IPS-18c (cell line): ENCODE measurements around the gene NCLN.
"Not testable (repeated sequence)": the region's sequence is repeated elsewhere in the genome, so short reads cannot be mapped to it uniquely, and the experiment has no call there.

Experiments used
- H3K4me3 ChIP-seq: 2 replicates; pipeline ENCODE4 v1.7.0; 2013; ENCODE audit warnings: low read depth, mild to moderate bottlenecking, low read length, moderate library complexity; ENCODE audit not compliant: insufficient read depth
- H3K9me3 ChIP-seq: one replicate; pipeline ENCODE4 v1.6.1; 2013; ENCODE audit warnings: mild to moderate bottlenecking, low read length, moderate library complexity; ENCODE audit not compliant: control insufficient read depth, insufficient read depth

NCLN gene

DNA sequence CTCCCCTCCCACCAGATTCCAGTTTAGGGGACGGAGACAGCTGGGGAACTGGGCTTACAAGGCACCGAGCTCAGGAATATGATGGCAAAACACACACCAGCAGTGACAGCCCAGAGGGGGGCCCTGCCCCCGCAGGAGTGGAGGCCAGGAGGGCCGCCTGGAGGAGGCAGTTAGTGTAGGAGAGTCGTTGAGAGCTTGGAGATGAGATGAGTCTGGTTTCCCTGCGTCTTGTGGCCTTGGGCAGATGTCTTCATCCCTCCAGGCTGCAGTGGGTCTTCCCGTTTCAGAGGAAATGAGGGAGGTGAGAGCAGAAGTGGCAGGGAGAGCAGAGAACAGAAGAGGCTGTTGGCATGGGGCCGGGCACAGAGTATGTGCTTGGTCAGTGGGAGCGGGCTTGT lies 43.6 kb downstream of the NCLN start:
- no peaks in the 10 kb centered on the region for H3K9me3 ChIP-seq
- H3K4me3 ChIP-seq, result no peak overlapping the region

DNA sequence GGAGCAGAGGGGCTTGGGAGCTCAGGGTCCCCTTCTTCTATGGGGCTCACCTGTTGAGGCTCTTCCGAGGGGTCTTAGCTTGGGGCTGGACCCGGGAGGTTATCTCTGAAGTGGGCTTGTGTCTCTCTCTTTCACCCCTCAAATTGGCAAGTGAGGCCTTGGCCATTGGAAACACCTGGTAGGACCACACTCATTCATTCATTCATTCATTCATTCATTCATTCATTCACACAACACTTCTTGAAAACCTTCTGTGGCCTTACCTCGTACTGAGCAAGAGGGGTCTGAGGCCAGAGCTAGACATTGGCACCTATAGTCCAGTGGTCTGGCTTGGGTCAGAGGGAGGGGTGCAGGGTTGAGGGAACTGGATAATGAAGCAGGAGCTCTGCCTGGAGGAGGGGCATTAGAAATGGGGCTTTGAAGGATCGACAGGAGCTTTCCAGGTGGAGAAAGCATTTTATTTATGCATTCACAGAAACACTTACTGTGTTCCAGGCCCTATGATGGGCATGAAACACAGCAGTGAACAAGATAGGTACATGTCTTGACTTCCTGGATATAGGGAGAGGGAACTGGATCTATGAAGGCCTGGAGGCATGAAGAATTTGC lies 44.3 kb downstream of the NCLN start:
- H3K9me3 ChIP-seq, result no peaks in the 10 kb centered on the region
- no peak overlapping the region for H3K4me3 ChIP-seq

DNA sequence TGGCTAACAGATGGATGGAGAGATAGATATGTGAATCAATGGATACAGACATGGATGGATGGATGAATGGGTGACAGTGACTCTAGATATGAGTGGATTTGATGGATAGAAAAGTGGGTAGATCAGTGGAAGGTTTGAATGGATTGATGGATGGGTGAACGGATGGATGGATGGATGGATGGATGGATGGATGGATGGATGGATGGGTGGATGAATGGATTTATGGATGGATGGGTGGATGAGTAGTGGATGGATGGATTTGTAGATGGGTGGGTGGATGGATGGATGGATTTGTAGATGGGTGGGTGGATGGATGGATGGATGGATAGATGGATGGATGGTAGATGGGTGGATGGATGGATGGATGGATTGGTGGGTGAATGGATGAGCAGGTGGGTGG lies 45.6 kb downstream of the NCLN start:
- no peaks in the 10 kb centered on the region for H3K9me3 ChIP-seq
- H3K4me3 ChIP-seq, result no peak overlapping the region

DNA sequence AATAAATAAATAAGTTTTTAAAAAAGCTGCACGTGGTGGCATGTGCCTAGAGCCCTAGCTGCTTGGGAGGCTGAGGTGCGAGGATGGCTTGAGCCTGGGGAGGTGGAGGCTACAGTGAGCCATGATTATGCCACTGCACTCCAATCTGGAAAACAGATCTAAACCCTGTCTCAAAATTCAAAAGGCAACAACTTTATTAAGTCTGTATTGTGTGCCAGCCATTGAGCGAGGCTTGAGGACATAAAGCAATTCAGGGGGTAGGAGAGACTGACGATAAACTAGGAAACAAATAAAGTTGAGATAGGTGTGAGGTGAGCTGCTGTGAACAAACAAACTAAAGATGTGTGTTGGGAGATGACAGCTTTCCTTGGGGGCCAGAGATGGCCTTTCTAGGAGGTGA lies 47.4 kb downstream of the NCLN start:
- Histone ChIP-seq H3K4me3 (no peak overlapping the region), H3K9me3 (no peaks in the 10 kb centered on the region)

DNA sequence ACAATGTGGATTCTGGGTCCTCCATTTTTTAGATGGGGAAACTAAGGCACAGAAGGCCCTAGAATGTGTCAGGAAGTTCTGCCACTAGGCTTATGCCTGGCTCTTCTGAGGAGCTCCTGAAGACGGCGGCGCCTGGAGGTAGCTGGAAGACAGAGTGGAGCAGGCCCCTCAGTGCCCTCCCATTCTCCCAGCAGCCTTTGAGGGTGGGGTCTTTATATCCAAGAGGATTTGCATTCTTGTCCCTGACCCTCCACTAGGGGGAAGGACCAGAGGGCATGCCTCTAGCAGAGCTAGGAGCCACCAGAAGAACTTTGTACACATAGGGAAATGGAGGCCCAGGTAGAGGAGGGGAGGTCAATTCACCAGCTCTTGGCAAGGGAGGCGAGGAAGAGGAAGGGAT lies 48.1 kb downstream of the NCLN start:
- no peaks in the 10 kb centered on the region for H3K9me3 ChIP-seq

DNA sequence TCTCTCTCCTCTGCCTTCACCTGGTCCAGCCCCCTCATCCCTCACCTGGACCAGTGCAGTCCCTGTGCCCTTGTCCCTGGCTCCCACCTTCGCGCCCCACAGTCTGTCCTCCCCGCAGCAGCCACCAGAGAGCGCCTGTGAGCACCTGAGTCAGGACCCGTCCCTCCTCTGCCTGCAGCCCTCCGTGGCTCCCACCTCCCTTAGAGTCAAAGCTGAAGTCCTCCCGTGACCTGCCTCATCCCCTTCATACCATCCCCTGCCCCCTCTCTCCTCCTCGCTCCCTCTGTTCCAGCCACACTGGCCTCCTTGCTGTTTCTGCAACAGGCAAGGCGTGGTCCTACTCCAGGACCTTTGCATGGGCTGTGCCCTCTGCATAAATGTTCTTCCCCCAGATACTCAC lies 49.1 kb downstream of the NCLN start:
- H3K9me3 ChIP-seq, result no peaks in the 10 kb centered on the region

More for the DNA sequence above, 48.1 kb downstream of the NCLN start:
- no peak overlapping the region for H3K4me3 ChIP-seq

DNA sequence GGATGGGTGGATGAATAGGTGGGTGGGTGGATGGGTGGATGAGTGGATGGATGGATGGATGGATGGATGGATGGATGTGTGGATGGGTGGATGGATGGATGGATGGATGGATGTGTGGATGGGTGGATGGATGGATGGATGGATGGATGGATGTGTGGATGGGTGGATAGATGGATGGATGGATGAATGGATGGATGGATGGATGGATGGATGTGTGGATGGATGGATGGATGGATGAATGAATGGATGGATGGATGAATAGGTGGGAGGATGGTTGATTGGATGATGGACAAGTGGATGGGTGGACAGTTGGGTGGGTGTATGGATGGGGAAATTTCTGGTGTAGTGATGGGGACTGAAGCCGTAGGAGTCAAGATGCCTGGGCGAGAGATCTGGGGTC lies 49.9 kb downstream of the NCLN start:
- H3K9me3 ChIP-seq, result not testable (repeated sequence)

More for the DNA sequence above, 49.1 kb downstream of the NCLN start:
- no peak overlapping the region for H3K4me3 ChIP-seq

DNA sequence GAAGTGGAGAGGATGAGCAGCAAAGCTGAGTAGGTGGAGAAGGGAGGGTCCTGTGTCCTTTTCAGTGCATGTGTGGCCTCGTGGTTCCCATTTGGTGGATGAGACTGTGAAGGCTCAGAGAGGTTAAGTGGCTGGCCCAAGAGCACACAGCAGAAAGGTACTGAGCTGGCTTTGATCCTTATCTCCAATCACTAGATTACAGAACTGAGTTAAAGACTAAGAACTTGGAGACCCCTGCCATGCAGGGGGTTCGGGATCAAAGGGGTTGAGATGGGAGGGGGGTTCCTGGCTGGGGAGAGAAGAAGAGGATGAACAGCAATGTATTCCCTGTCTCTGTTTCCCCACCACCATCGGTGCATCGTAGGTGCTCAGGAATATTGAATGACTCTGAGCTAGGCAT lies 50.5 kb downstream of the NCLN start:
- no peaks in the 10 kb centered on the region for H3K9me3 ChIP-seq
- no peak overlapping the region for H3K4me3 ChIP-seq

More for the DNA sequence above, 49.9 kb downstream of the NCLN start:
- not testable (repeated sequence) for H3K4me3 ChIP-seq

DNA sequence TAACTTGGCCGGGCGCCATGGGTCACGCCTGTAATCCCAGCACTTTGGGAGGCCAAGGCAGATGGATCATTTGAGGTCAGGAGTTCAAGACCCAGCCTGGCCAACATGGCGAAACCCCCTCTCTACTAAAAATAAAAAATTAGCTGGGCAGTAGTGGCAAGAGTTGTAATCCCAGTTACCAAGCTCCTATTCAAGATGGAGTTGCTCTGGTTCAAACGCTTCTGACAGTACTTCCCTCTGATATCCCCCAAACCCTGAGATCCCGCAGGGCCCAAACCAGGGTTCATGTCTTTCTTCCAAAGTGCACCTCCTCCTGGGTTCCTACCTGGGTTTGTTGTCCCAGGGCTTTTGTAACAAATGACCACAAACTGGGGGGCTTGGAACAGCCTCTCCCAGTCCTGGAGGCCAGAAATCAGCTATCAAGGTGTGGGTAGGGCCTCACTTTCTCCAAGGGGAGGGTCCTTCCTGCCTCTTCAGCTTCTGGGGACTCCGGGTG lies 52.4 kb downstream of the NCLN start:
- Histone ChIP-seq H3K4me3 (no peak overlapping the region), H3K9me3 (no peaks in the 10 kb centered on the region)

DNA sequence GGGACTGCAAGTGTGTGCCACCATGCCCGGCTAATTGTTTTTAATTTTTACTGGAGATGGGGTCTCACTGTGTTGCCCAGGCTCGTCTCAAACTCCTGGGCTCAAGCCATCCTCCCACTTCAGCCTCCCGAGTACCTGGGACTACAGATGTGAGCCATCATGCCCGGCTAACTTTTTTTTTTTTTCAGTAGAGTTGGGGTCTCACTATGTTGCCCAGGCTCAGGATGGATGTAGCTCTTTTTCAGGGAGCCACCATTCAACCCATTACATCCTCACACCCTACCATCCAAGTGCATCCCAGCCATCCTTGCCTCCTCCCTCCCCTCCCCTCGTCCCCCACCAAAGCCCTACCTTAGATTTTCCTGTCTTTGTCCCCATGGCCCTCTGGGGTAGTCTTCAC lies 53.6 kb downstream of the NCLN start:
- no peak overlapping the region for H3K4me3 ChIP-seq
- no peaks in the 10 kb centered on the region for H3K9me3 ChIP-seq

DNA sequence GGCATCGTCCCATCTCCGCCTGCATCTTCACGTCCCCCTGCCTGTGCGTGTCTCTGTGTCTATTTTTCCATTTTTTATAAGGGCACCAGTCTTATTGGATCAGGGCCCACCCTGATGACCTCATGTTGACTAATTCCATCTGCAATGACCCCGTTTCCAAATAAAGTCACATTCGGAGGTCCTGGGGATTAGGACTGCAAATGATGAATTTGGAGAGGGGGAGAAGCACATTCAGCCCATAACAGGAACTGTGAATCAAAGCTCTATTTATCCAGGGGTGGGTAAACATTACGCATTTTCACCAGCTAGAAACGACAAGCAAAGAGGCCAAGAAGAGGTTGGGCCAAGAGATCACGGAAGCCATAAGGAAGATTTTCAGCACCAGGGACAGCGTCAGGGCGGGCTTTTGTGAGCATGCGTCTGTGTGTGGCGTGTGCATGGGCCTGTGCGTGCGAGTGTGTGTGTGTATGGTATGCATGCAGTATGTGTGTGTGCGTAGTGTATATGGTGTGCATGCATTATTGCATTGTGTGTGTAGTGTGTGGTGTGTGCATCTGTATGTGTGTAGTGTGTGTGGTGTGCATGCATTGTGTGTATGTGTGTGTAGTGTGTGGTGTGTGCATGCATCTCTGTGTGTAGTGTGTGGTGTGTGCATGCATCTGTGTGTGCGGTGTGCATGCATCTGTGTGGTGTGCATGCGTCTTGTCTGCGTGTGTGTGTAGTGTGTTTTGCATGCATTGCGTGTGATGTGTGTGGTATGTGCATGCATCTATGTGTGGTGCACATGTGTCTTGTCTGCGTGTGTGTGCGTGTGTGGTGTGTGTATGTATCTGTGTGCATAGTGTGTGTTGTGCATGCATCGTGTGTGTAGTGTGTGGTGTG lies 58.3 kb downstream of the NCLN start:
- no peaks in the 10 kb centered on the region for H3K9me3 ChIP-seq
- no peak overlapping the region for H3K4me3 ChIP-seq

DNA sequence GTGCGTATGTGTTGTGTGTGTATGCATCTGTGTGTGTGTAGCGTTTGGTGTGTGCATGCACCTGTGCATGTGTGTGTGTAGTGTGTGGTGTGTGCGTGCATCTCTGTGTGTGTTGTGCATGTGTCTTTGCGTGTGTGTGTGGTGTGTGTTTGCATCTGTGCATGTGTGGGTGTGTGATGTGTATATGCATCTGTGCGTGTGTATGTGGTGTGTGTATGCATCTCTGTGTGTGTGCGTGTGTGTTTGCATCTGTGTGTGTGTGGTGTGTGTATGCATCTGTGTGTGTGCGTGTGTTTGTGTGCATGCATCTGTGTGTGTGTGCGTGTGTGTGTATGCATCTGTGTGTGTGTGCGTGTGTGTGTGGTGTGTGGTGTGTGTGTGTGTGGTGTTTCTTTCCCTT lies 59.3 kb downstream of the NCLN start:
- no peak overlapping the region for H3K4me3 ChIP-seq
- no peaks in the 10 kb centered on the region for H3K9me3 ChIP-seq

DNA sequence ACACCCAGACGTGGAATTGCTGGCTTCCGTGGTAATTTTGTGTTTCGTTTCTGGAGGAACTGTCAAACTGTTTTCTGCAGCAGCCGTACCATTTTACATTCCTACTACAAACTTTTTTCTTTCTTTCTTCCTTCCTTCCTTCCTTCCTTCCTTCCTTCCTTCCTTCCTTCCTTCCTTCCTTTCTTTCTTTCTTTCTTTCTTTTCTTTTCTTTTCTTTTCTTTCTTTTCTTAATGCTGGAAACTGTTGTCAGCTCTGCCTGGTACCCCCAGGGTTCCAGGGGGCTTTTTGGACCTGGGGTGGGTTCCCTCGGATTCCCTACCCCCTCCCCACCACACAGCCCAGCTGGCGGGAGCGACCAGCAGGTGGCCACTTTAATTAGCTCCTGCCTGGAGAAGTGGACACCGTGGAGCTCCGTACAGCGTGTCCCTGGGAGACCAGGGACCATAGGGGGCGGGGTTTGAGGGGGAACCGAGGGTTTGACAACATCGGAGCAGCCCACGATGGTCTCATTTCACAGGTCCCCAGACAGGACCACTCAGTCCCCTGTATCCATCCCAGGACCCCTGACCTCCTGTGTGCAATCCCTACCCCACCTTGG lies 63.1 kb downstream of the NCLN start:
- Histone ChIP-seq H3K4me3 (no peak overlapping the region), H3K9me3 (no peaks in the 10 kb centered on the region)

DNA sequence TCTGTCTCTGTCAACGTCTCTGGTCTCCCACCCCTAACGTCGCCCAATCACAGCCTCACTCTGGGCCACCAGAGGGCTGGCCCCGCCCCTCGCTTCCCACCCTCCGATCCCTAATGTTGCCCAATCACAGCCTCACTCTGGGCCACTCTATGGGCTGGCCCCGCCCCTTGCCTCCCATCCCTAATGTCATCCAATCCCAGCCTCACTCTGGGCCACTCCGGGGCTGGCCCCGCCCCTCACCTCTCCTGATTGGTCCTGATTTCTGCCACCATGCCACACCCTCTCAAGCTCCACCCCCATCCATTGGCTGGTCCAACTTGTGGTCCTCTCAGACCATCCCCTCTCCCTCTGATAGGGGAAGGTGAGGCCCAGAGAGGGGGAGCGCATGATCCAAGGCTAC lies 63.7 kb downstream of the NCLN start:
- Histone ChIP-seq H3K4me3 (no peak overlapping the region), H3K9me3 (no peaks in the 10 kb centered on the region)

DNA sequence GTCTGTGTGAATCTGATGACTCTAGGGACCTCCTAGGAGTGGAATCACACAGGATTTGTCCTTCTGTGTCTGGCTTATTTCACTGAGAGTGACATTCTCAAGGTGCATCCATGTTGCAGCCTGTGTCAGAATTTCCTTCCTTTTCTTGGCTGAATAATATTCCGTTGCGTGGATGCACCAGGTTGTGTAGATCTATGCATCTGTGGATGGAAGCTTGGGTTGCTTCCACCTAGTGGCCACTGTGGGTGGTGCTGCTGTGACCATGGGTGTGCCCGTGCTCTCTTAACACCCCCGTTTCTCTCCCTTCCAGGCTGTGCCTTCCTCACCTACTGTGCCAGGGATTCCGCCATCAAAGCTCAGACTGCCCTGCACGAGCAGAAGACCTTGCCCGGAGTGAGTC lies 64.9 kb downstream of the NCLN start:
- H3K9me3 ChIP-seq, result no peaks in the 10 kb centered on the region
- no peak overlapping the region for H3K4me3 ChIP-seq

DNA sequence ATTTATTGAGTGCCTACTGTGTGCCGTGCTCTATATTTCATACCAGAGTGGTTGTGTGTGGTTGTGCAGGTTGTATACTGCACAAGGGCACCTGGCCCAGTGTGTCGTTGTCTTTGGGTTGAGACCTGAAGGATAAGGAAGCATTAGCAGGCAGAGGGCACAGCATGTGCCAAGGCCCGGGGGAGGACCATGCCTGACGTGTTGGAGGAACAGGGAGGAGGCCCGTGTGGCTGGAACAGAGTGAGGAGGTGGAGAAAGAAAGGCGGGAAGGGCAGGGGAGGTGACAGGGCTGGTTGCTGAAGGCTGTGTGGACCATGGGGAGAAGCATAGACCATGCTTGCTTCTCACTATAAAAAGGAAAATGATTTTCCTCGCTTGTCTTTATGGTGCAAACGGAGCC lies 65.5 kb downstream of the NCLN start:
- Histone ChIP-seq H3K4me3 (no peak overlapping the region), H3K9me3 (no peaks in the 10 kb centered on the region)

DNA sequence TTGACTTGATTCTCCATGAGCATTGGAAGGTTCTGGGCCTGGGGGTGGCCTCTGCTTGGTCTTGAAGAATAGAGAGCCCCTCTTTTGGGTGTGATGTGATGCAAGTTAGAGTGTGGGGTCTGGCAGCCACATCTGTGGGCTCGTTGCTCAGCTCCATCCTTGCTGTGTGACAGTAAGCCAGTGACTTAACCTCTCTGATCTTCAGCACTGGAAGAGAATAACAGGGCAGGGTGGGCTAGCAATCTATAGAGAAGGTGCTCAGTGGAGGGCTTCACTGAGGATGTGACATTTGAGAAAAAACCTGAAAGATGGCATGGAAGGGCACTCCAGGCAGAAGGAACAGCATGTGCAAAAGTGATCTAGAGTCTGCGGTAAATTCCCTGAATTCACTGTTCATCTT lies 66.9 kb downstream of the NCLN start:
- no peak overlapping the region for H3K4me3 ChIP-seq
- no peaks in the 10 kb centered on the region for H3K9me3 ChIP-seq

DNA sequence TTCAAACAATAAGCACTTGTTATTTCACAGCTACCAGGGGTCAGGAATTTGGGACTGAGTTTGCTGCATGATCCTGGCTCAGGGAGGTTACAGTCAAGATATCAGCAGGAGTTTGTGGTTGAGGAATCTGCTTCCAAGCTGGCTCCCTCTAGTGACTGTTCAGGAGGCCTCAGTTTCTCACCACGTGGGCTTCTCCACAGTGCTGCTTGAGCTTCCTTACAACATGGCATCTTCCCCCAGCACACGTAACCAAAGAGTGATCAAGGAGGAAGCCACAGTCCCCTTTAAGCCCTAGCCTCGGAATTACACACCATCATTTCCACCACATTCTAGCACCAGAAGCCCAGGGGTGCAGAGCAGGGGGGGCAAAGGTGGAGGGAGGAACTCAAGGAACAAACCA lies 67.5 kb downstream of the NCLN start:
- no peaks in the 10 kb centered on the region for H3K9me3 ChIP-seq
- H3K4me3 ChIP-seq, result no peak overlapping the region
